Measurements from ENCODE around the gene INPP5A.
"Not testable (repeated sequence)": the region's sequence is repeated elsewhere in the genome, so short reads cannot be mapped to it uniquely, and the experiment has no call there.

The INPP5A gene

GRCh38 chr10:132678436-132679216 lies 141.0 kb downstream of the INPP5A start:
- no peak for DNase-seq (ENCODE audit: extremely low read depth, low read depth)
- TF ChIP-seq CTCF (IDR thresholded peaks at IDR 0.05; ENCODE audit: low read depth, low read length), result no peak

- DNase-seq (ENCODE audit: extremely low read depth, low read depth), result no peak
- TF ChIP-seq CTCF (IDR thresholded peaks at IDR 0.05; ENCODE audit: low read depth, low read length), result no peak
Observed at GRCh38 chr10:132679217-132679595, 141.6 kb downstream of the INPP5A start.

- no peak for TF ChIP-seq CTCF (IDR thresholded peaks at IDR 0.05; ENCODE audit: low read depth, low read length)
- no peak for DNase-seq (ENCODE audit: extremely low read depth, low read depth)
Observed at GRCh38 chr10:132679640-132680039, 142.1 kb downstream of the INPP5A start.

- not testable (repeated sequence) for DNase-seq (ENCODE audit: extremely low read depth, low read depth)
Observed at GRCh38 chr10:132680741-132681140, 143.2 kb downstream of the INPP5A start.

- DNase-seq (ENCODE audit: extremely low read depth, low read depth), result no peak
Observed at GRCh38 chr10:132681858-132682755, 144.5 kb downstream of the INPP5A start.

GRCh38 chr10:132684164-132684891 lies 146.7 kb downstream of the INPP5A start:
- TF ChIP-seq CTCF (IDR thresholded peaks at IDR 0.05; ENCODE audit: low read depth, low read length), result no peak
- DNase-seq (ENCODE audit: extremely low read depth, low read depth), result no peak

More at GRCh38 chr10:132681858-132682755, 144.5 kb downstream of the INPP5A start:
- TF ChIP-seq CTCF (IDR thresholded peaks at IDR 0.05; ENCODE audit: low read depth, low read length), result no peak

GRCh38 chr10:132685101-132685891 lies 147.7 kb downstream of the INPP5A start:
- DNase-seq (ENCODE audit: extremely low read depth, low read depth), result no peak
- TF ChIP-seq CTCF (IDR thresholded peaks at IDR 0.05; ENCODE audit: low read depth, low read length), result no peak

Data from AG09319 (cell line).